AML-193 (cell line): ENCODE measurements around the gene AGAP1.
"Not testable (repeated sequence)": the region's sequence is repeated elsewhere in the genome, so short reads cannot be mapped to it uniquely, and the experiment has no call there.

Experiments
- DNase-seq, 2 experiments: peaks; one replicate each; lab custom pipeline; 2025; lab: John Stamatoyannopoulos, UW

AGAP1 gene

GRCh38 chr2:235734688-235735231 is 240.9 kb downstream of the AGAP1 start:
- DNase-seq = no peak

GRCh38 chr2:235737396-235737795 is 243.6 kb downstream of the AGAP1 start:
- DNase-seq = no peak

GRCh38 chr2:235737840-235738239 is 244.0 kb downstream of the AGAP1 start:
- DNase-seq = no peak

GRCh38 chr2:235739704-235740415 is 246.0 kb downstream of the AGAP1 start:
- DNase-seq = no peak

- DNase-seq = no peak
Observed at GRCh38 chr2:235740821-235741220, 247.0 kb downstream of the AGAP1 start.

- DNase-seq = no peak
Observed at GRCh38 chr2:235744161-235744560, 250.3 kb downstream of the AGAP1 start.

- no peak for DNase-seq
Observed at GRCh38 chr2:235745597-235745996, 251.8 kb downstream of the AGAP1 start.

GRCh38 chr2:235746257-235746934 is 252.6 kb downstream of the AGAP1 start:
- peak; percentile 9 to 31 for DNase-seq

- DNase-seq = no peak
Observed at GRCh38 chr2:235747001-235747785, 253.3 kb downstream of the AGAP1 start.

GRCh38 chr2:235747786-235748091 is 253.9 kb downstream of the AGAP1 start:
- DNase-seq = no peak

- DNase-seq = no peak
Observed at GRCh38 chr2:235749121-235749770, 255.4 kb downstream of the AGAP1 start.

- DNase-seq = no peak
Observed at GRCh38 chr2:235749771-235750160, 255.9 kb downstream of the AGAP1 start.

GRCh38 chr2:235752846-235753245 is 259.0 kb downstream of the AGAP1 start:
- no peak for DNase-seq

- DNase-seq = no peak
Observed at GRCh38 chr2:235754357-235755207, 260.7 kb downstream of the AGAP1 start.

GRCh38 chr2:235756491-235756890 is 262.6 kb downstream of the AGAP1 start:
- DNase-seq = no peak

GRCh38 chr2:235757212-235757611 is 263.4 kb downstream of the AGAP1 start:
- no peak for DNase-seq

GRCh38 chr2:235757640-235758039 is 263.8 kb downstream of the AGAP1 start:
- DNase-seq = no peak

GRCh38 chr2:235762832-235763598 is 269.2 kb downstream of the AGAP1 start:
- DNase-seq = no peak

- DNase-seq = no peak
Observed at GRCh38 chr2:235763816-235764215, 270.0 kb downstream of the AGAP1 start.

- not testable (repeated sequence) for DNase-seq
Observed at GRCh38 chr2:235764478-235764877, 270.6 kb downstream of the AGAP1 start.
